IMR-90 (cell line): ENCODE measurements around the gene DDR1. TPM values are rescaled to one million over a fixed set of nuclear protein-coding genes. Genes with fewer than 3 reads are reported as not detected.

Experiments used
- ATAC-seq: fragments of 200-7000 bp; cut with Tn5 transposase; 2 replicates; pipeline ENCODE4 v1.9.1; 2020; ENCODE audit warnings: low read depth, mild to moderate bottlenecking, moderate library complexity
- BruUV-seq: library from RNA; stranded (reverse); fragments of 400-500 nt; replicated peaks from 2 replicates; lab custom pipeline; 2021; lab: Mats Ljungman, UMichigan
- CTCF ChIA-PET: fragments of 300-600 bp; formaldehyde crosslinking; extraction: SDS; loops from one replicate; lab custom pipeline; 2021; ENCODE audit warnings: antibody characterized with exemption; lab: Yijun Ruan, JAX
- POLR2A ChIA-PET: fragments of 300-600 bp; sonication (Branson Sonifier 250); formaldehyde crosslinking; loops from one replicate; lab custom pipeline; 2022; ENCODE audit warnings: antibody characterized with exemption; ENCODE audit not compliant: unreplicated experiment; lab: Charles Lee
- DNase-seq: peaks from one replicate; pipeline ENCODE4 v3.0.0; 2013
- H2AFZ ChIP-seq: replicated peaks from 2 replicates; pipeline ENCODE3; 2013; ENCODE audit warnings: low read length, mild to moderate bottlenecking; ENCODE audit not compliant: poor library complexity
- H2AK5ac ChIP-seq: 2 replicates; pipeline ENCODE4 v1.6.1; 2013; ENCODE audit warnings: low read depth, low read length, inconsistent platforms
- H2AK9ac ChIP-seq: replicated peaks from 2 replicates; pipeline ENCODE3; 2013; ENCODE audit warnings: mild to moderate bottlenecking, low read depth, low read length, moderate library complexity; ENCODE audit not compliant: poor library complexity
- H2BK120ac ChIP-seq: 2 replicates; pipeline ENCODE4 v1.6.1; 2013; ENCODE audit warnings: low read depth, low read length, inconsistent platforms
- H2BK15ac ChIP-seq: 3 replicates; pipeline ENCODE4 v1.6.1; 2013; ENCODE audit warnings: low read depth, low read length, inconsistent platforms
- H2BK20ac ChIP-seq: 2 replicates; pipeline ENCODE4 v1.6.1; 2013; ENCODE audit warnings: low read depth, mild to moderate bottlenecking, inconsistent platforms, low read length, moderate library complexity
- H2BK5ac ChIP-seq: 2 replicates; pipeline ENCODE4 v1.6.1; 2013; ENCODE audit warnings: mild to moderate bottlenecking, low read depth, low read length, inconsistent platforms; ENCODE audit not compliant: poor library complexity, severe bottlenecking
- H3K14ac ChIP-seq: replicated peaks from 2 replicates; pipeline ENCODE4 v1.6.1; 2013; ENCODE audit warnings: low read depth, low read length, inconsistent platforms
- H3K18ac ChIP-seq: 2 replicates; pipeline ENCODE4 v1.6.1; 2013; ENCODE audit warnings: low read depth, low read length, control low read depth
- H3K23ac ChIP-seq: 2 replicates; pipeline ENCODE4 v1.6.1; 2013; ENCODE audit warnings: low read depth, low read length, inconsistent platforms
- H3K27ac ChIP-seq: 2 replicates; pipeline ENCODE4 v1.5.1; 2013; ENCODE audit warnings: mild to moderate bottlenecking, control low read depth, low read length; ENCODE audit not compliant: insufficient read depth
- H3K27me3 ChIP-seq: 2 replicates; pipeline ENCODE4 v1.6.1; 2013; ENCODE audit warnings: low read length; ENCODE audit not compliant: control insufficient read depth, insufficient read depth
- H3K36me3 ChIP-seq: 2 replicates; pipeline ENCODE4 v1.6.1; 2013; ENCODE audit warnings: low read length, mixed read lengths; ENCODE audit not compliant: control insufficient read depth, insufficient read depth
- H3K4ac ChIP-seq: 2 replicates; pipeline ENCODE4 v1.6.1; 2013; ENCODE audit warnings: low read depth, low read length, inconsistent platforms
- H3K4me1 ChIP-seq: 2 replicates; pipeline ENCODE4 v1.6.1; 2013; ENCODE audit warnings: low read length, mixed read lengths; ENCODE audit not compliant: control insufficient read depth, insufficient read depth
- H3K4me2 ChIP-seq: 2 replicates; pipeline ENCODE4 v1.6.1; 2013; ENCODE audit warnings: low read depth, mild to moderate bottlenecking, control low read depth, low read length, moderate library complexity
- H3K4me3 ChIP-seq: 2 replicates; pipeline ENCODE4 v1.5.1; 2013; ENCODE audit warnings: low read depth, mild to moderate bottlenecking, control low read depth, low read length, moderate library complexity; ENCODE audit not compliant: insufficient read depth
- H3K56ac ChIP-seq: 2 replicates; pipeline ENCODE4 v1.6.1; 2013; ENCODE audit warnings: low read length, inconsistent platforms; ENCODE audit not compliant: insufficient read depth; ENCODE audit errors: extremely low read depth
- H3K79me1 ChIP-seq, 2 experiments: 2 replicates each; pipeline ENCODE4 v1.6.1; 2013; ENCODE audit warnings: low read length in 2 of 2, inconsistent platforms in 1 of 2, low read depth in 1 of 2
- H3K9ac ChIP-seq: 2 replicates; pipeline ENCODE4 v1.6.1; 2013; ENCODE audit warnings: low read depth, low read length, control low read depth
- H3K9me1 ChIP-seq: 2 replicates; pipeline ENCODE4 v1.6.1; 2013; ENCODE audit warnings: low read length, inconsistent platforms; ENCODE audit not compliant: insufficient read depth
- H3K9me3 ChIP-seq: 2 replicates; pipeline ENCODE4 v1.6.1; 2013; ENCODE audit warnings: low read length; ENCODE audit not compliant: control insufficient read depth, insufficient read depth
- H4K20me1 ChIP-seq: 2 replicates; pipeline ENCODE4 v1.6.1; 2013; ENCODE audit warnings: low read length, inconsistent platforms; ENCODE audit not compliant: insufficient read depth
- H4K5ac ChIP-seq: 2 replicates; pipeline ENCODE4 v1.6.1; 2013; ENCODE audit warnings: mild to moderate bottlenecking, low read depth, low read length, control low read depth
- H4K8ac ChIP-seq, 2 experiments: 2 replicates each; pipeline ENCODE4 v1.6.1; 2013; ENCODE audit warnings: low read depth in 2 of 2, low read length in 2 of 2, control low read depth in 1 of 2, inconsistent platforms in 1 of 2
- H4K91ac ChIP-seq: 2 replicates; pipeline ENCODE4 v1.6.1; 2013; ENCODE audit warnings: low read depth, low read length, inconsistent platforms; ENCODE audit not compliant: insufficient read depth
- BHLHE40 ChIP-seq: fragments of 150-350 bp; IDR thresholded peaks from 2 replicates; pipeline ENCODE4 v1.6.1; 2016; ENCODE audit warnings: mild to moderate bottlenecking, low read depth, low read length
- CEBPB ChIP-seq: IDR thresholded peaks from 2 replicates; pipeline ENCODE4 v1.6.1; 2012; ENCODE audit warnings: low read depth, low read length, improper control_type of control experiment
- CHD1 ChIP-seq: IDR thresholded peaks from 2 replicates; pipeline ENCODE4 v1.6.1; 2012; ENCODE audit warnings: low read depth, low read length, improper control_type of control experiment
- FOS ChIP-seq: fragments of 150-350 bp; IDR thresholded peaks from 2 replicates; pipeline ENCODE4 v1.6.1; 2016; ENCODE audit warnings: low read depth, low read length
- MAFK ChIP-seq: IDR thresholded peaks from 2 replicates; pipeline ENCODE4 v1.6.1; 2012; ENCODE audit warnings: low read depth, low read length, improper control_type of control experiment
- MAZ ChIP-seq: IDR thresholded peaks from 2 replicates; pipeline ENCODE4 v1.6.1; 2012; ENCODE audit warnings: low read depth, mild to moderate bottlenecking, low read length, improper control_type of control experiment, moderate library complexity, borderline replicate concordance
- MXI1 ChIP-seq: IDR thresholded peaks from 2 replicates; pipeline ENCODE4 v1.6.1; 2012; ENCODE audit warnings: low read depth, mild to moderate bottlenecking, low read length, moderate library complexity, borderline replicate concordance
- NFE2L2 ChIP-seq: fragments of 150-350 bp; IDR thresholded peaks from 2 replicates; pipeline ENCODE4 v1.6.1; 2016; ENCODE audit warnings: low read depth, mild to moderate bottlenecking, low read length
- POLR2A ChIP-seq: IDR thresholded peaks from 2 replicates; pipeline ENCODE4 v1.6.1; 2012; ENCODE audit warnings: mild to moderate bottlenecking, low read depth, low read length
- RAD21 ChIP-seq: IDR thresholded peaks from 2 replicates; pipeline ENCODE4 v1.6.1; 2012; ENCODE audit warnings: low read length, improper control_type of control experiment
- RCOR1 ChIP-seq: IDR thresholded peaks from 2 replicates; pipeline ENCODE4 v1.6.1; 2012; ENCODE audit warnings: mild to moderate bottlenecking, low read length, improper control_type of control experiment; ENCODE audit not compliant: insufficient replicate concordance
- RFX5 ChIP-seq: IDR thresholded peaks from 2 replicates; pipeline ENCODE4 v1.8.0; 2012; ENCODE audit warnings: low read depth, mild to moderate bottlenecking, low read length, moderate library complexity
- SMC3 ChIP-seq: fragments of 150-350 bp; IDR thresholded peaks from 2 replicates; pipeline ENCODE4 v1.6.1; 2016; ENCODE audit warnings: low read depth, mild to moderate bottlenecking, antibody characterized with exemption, low read length, moderate library complexity
- WGBS, 2 experiments: methylation state at CpG; one replicate each; pipeline versions ENCODE4 v1.1.5 to v1.1.7; 2013; ENCODE audit warnings: missing lambda C conversion rate in 2 of 2; ENCODE audit not compliant: insufficient read length in 1 of 2; ENCODE audit errors: extremely low coverage in 2 of 2; 5-methylcytosine and 5-hydroxymethylcytosine counted together
- dilution Hi-C: fragments of 300-500 bp; cut with HindIII; formaldehyde crosslinking; loops from one replicate; pipeline ENCODE4 v1.14.3; 2018; ENCODE audit warnings: low sequenced_read_pairs; ENCODE audit not compliant: unreplicated experiment
- in situ Hi-C: fragments of 300-500 bp; cut with MboI; formaldehyde crosslinking; loops from 3 replicates; pipeline ENCODE4 v1.14.3; 2019; ENCODE audit warnings: low sequenced_read_pairs, inconsistent platforms, mixed read lengths
- intact Hi-C: fragments of 100-400 bp; cut with micrococcal nuclease; formaldehyde crosslinking; loops from 2 replicates; pipeline ENCODE4 v1.10.0; 2022
- polyA plus RNA-seq, 3 experiments: library from polyadenylated mRNA; depleted of rRNA; stranded (reverse); fragments of >200 nt; gene quantifications; 2 replicates each; pipeline ENCODE4 v1.2.3, GENCODE V29; 2012; ENCODE audit warnings: low replicate concordance in 1 of 3
- total RNA-seq: library from RNA; depleted of rRNA; stranded (reverse); fragments of >200 nt; gene quantifications from 2 replicates; pipeline ENCODE4 v1.2.3, GENCODE V29; 2012
- TF ChIP-seq, protein P1 (sequence below): fragments of 150-350 bp; IDR thresholded peaks from 2 replicates; pipeline ENCODE4 v1.6.1; 2017; ENCODE audit warnings: mild to moderate bottlenecking, antibody characterized with exemption, low read length, low read depth

Gene DDR1
- total and polyA plus RNA-seq, 2 of the 4 experiments (the other 2 are of a cell fraction): 5.6 to 19.6 TPM

DNA sequence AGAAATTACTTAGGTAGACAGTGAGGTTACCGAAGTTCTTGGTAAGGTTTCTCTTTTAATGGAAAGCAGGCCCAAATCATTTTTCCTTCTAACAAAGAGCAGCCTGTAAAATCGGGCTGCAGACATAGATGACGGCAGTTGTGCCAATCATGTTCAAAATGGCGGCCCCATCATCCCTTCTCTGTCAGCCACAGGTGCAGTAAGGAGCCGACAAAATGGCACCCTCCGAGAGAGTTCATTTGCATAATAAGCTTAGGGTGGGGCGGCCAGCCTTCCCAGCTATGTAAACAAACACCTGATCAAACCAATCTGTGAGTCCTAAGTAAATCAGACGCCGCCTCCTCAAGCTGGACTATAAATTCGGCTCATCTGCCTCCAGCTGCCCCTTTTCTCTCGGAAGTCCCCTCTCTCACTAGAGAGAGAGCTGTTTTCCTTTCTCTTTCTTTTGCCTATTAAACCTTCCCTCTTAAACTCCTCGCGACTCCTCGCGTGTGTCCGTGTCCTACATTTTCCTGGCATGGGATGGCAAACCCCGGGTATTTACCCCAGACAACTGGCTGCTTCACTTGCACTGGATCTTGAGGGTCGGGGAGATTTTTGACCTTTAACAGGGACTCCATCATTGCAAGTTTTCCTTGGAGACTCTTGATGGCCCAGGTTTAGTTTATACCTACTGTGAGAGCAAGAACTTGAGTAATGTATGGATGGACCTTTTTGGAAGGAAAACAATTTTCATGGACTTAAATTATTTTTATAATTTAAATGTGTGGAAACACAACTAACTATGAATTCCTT lies 8.9 kb upstream of the DDR1 start:
- in situ Hi-C loops: loop anchor here (5.0 kb wide), 2 partner anchors 133 to 198 kb away; partner anchors contain the start of genes FLOT1 and IER3
- Histone ChIP-seq H3K14ac (no peak overlapping the region), H3K9me3 (peaks cover 5% of the 10 kb centered on the region), H3K79me1 (no peaks in the 10 kb centered on the region), H3K27me3 (no peaks in the 10 kb centered on the region), H2BK15ac (no peak overlapping the region), H3K9me1 (no peaks in the 10 kb centered on the region), H4K8ac (no peak overlapping the region), H3K4me2 (no peak overlapping the region), H3K18ac (no peak overlapping the region), H2AK5ac (no peak overlapping the region), H3K4me3 (no peak overlapping the region), H4K20me1 (no peaks in the 10 kb centered on the region), H3K23ac (no peak overlapping the region), H3K9ac (no peak overlapping the region), H3K56ac (no peak overlapping the region), H3K27ac (no peak overlapping the region), H3K4ac (no peak overlapping the region), H2BK5ac (no peak overlapping the region), H2BK120ac (no peak overlapping the region), H2AK9ac (no peak overlapping the region), H2BK20ac (no peak overlapping the region; the same call in 1 of the 2 replicates), H4K5ac (no peak overlapping the region), H2AFZ (no peak overlapping the region), H4K91ac (no peak overlapping the region), H3K36me3 (no peaks in the 10 kb centered on the region), H3K4me1 (no peaks in the 10 kb centered on the region)
- no peak for DNase-seq
- TF ChIP-seq FOS (no peak), NFE2L2 (no peak), CEBPB (no peak), RAD21 (no peak), MAFK (no peak), POLR2A (no peak), MXI1 (no peak), CHD1 (no peak), MAZ (no peak), BHLHE40 (no peak), SMC3 (no peak), RCOR1 (no peak), RFX5 (no peak)
- TF ChIP-seq, protein P1, sequence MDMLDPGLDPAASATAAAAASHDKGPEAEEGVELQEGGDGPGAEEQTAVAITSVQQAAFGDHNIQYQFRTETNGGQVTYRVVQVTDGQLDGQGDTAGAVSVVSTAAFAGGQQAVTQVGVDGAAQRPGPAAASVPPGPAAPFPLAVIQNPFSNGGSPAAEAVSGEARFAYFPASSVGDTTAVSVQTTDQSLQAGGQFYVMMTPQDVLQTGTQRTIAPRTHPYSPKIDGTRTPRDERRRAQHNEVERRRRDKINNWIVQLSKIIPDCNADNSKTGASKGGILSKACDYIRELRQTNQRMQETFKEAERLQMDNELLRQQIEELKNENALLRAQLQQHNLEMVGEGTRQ: no peak
- ChIA-PET CTCF (interaction anchor here (0.7 to 0.9 kb wide), 2 partner anchors 44 to 46 kb away, joined by 3 read pairs; no protein-coding TSS in a partner anchor), POLR2A (no interaction called here)
- WGBS, 2 experiments: 89% methylated on average over 5 of the region's 18 CpGs; no CpG with 5 or more reads in 1 of the 2 experiments
- no TSS peak for BruUV-seq
- no peak for ATAC-seq
- intact Hi-C loops: loop anchor here (2.0 kb wide), 1 partner anchor 31 kb away; no protein-coding TSS in a partner anchor
- dilution Hi-C loops: no loop called here
